Measurements from ENCODE around the gene ATG14.
"Not testable (repeated sequence)": the region's sequence is repeated elsewhere in the genome, so short reads cannot be mapped to it uniquely, and the experiment has no call there.

The ATG14 gene

DNA sequence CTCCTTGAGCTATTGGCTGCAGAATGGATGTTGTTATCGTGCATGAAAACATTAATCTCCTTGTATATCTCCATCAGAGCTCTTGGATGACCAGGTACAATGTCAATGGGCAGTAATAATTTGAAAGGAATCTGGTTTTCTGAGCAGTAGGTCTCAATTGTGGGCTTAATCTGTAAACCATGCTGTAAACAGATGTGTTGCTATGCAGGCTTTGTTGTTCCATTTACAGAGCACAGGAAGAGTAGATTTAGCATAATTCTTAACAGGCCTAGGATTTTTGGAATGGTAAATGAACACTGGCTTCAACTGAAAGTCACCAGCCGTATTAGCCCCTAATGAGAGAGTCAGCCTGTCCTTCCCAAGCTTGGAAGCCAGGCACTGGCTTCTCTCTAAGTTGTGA, 50.4 kb downstream of the ATG14 start:
- Mint-ChIP-seq H3K9me3 (no peaks in the 10 kb centered on the region), H3K4me3 (no peak overlapping the region), H3K36me3 (ENCODE audit: low read depth) (peaks cover 33% of the 10 kb centered on the region), H3K4me1 (ENCODE audit: low read depth) (peaks cover 15% of the 10 kb centered on the region), H3K27ac (no peak overlapping the region), H3K27me3 (no peaks in the 10 kb centered on the region)
- no peak for DNase-seq

GRCh38 chr14:55359307-55359706, 52.3 kb downstream of the ATG14 start:
- no peak for DNase-seq
- H3K27ac Mint-ChIP-seq, result peak overlapping the region; percentile 0
- H3K9me3 Mint-ChIP-seq, result no peaks in the 10 kb centered on the region
- H3K4me3 Mint-ChIP-seq, result no peak overlapping the region
- H3K27me3 Mint-ChIP-seq, result no peaks in the 10 kb centered on the region
- H3K36me3 Mint-ChIP-seq (ENCODE audit: low read depth), result peaks cover 20% of the 10 kb centered on the region
- H3K4me1 Mint-ChIP-seq (ENCODE audit: low read depth), result peaks cover 24% of the 10 kb centered on the region

DNA sequence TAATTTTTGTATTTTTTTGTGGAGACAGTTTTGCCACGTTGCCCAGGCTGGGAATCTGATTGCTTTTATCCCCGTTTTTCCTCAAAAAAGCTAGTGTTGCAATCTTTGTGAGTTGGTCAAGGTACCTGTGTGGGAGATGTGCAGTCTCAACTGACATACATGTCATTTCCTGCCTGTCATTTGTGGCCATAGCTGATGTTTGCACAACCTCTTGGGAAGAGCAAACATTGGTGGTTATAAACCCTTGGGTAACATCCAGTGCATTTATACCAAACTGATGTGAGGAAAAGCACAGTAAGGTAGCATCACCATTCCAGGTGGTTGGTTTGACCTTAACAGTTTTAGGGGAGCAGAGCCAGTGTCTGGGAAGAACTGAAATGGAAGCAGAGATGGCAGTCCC, 54.7 kb downstream of the ATG14 start:
- Mint-ChIP-seq H3K27me3 (no peaks in the 10 kb centered on the region), H3K9me3 (no peaks in the 10 kb centered on the region), H3K27ac (no peak overlapping the region), H3K36me3 (ENCODE audit: low read depth) (peaks cover 18% of the 10 kb centered on the region), H3K4me1 (ENCODE audit: low read depth) (peaks cover 33% of the 10 kb centered on the region), H3K4me3 (no peak overlapping the region)
- DNase-seq, result no peak

- no peaks in the 10 kb centered on the region for H3K9me3 Mint-ChIP-seq
- no peak overlapping the region for H3K27ac Mint-ChIP-seq
These were observed 55.7 kb downstream of the ATG14 start for GRCh38 chr14:55355922-55356321.

GRCh38 chr14:55354500-55354899, 57.1 kb downstream of the ATG14 start:
- DNase-seq, result peak; percentile 62
- H3K4me3 Mint-ChIP-seq, result no peak overlapping the region
- no peaks in the 10 kb centered on the region for H3K27me3 Mint-ChIP-seq
- no peaks in the 10 kb centered on the region for H3K9me3 Mint-ChIP-seq
- H3K27ac Mint-ChIP-seq, result peak overlapping the region; percentile 88
- peaks cover 33% of the 10 kb centered on the region for H3K4me1 Mint-ChIP-seq (ENCODE audit: low read depth)
- peaks cover 40% of the 10 kb centered on the region for H3K36me3 Mint-ChIP-seq (ENCODE audit: low read depth)

More at GRCh38 chr14:55355922-55356321, 55.7 kb downstream of the ATG14 start:
- Mint-ChIP-seq H3K4me1 (ENCODE audit: low read depth) (peaks cover 28% of the 10 kb centered on the region), H3K27me3 (no peaks in the 10 kb centered on the region), H3K36me3 (ENCODE audit: low read depth) (peaks cover 27% of the 10 kb centered on the region), H3K4me3 (no peak overlapping the region)
- DNase-seq, result no peak

DNA sequence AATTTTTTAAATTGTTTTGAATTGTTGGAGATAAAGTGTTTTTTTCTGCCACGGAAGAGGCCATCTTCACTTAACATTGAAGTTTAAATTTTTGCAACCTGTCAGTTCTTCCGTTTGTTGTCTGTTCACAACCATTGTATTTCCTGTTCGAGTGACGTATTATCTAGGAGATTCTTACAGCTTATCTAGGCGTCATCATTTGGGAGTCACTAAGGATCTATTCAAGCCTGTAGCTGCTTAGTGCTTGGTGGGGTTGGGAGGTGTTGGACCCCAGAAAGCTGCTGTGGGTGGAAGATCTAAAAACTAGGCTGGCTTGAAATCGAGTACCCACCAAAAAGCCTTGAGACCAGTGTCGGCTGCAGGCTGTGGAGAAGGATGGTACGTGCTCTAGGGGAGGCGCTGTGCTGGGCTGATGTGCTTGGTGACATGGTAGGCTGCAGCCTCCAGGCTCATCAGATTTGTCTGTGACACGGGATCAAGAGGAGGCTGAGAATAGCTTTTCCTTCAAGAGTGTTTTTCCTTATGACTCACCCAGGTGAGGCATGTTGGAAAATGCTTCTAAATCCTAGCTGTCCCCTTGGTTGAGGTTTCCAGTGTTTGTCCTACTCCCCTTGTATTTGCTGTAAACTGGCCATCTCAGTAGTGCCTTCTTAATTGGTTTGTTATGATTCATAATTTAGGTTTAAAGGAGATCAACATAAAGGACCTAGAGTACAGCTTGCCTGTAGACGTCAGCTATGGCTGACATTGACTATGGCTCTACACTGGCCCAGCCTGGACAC, 57.8 kb downstream of the ATG14 start:
- no peaks in the 10 kb centered on the region for H3K27me3 Mint-ChIP-seq
- peak overlapping the region; percentile 88 for H3K27ac Mint-ChIP-seq
- no peak for DNase-seq
- no peaks in the 10 kb centered on the region for H3K9me3 Mint-ChIP-seq
- H3K4me1 Mint-ChIP-seq (ENCODE audit: low read depth), result peaks cover 38% of the 10 kb centered on the region
- peak overlapping the region; percentile 5 for H3K4me3 Mint-ChIP-seq
- H3K36me3 Mint-ChIP-seq (ENCODE audit: low read depth), result peaks cover 43% of the 10 kb centered on the region

DNA sequence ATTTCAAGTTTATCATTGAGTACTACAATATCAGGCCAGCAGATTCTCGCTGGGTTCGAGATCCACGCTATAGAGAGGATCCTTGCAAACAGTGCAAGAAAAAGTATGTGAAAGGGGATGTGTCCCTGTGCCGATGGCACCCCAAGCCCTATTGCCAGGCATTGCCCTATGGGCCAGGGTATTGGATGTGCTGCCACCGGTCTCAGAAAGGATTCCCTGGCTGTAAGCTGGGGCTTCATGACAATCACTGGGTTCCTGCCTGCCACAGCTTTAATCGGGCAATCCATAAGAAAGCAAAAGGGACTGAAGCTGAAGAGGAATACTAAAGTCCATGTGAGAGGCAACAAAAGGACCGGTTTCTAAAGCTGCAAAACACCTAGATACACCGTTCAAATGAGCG, 59.4 kb downstream of the ATG14 start:
- H3K27me3 Mint-ChIP-seq, result no peaks in the 10 kb centered on the region
- no peak for DNase-seq
- peak overlapping the region; percentile 62 for H3K27ac Mint-ChIP-seq
- peaks cover 43% of the 10 kb centered on the region for H3K36me3 Mint-ChIP-seq (ENCODE audit: low read depth)
- no peaks in the 10 kb centered on the region for H3K9me3 Mint-ChIP-seq
- H3K4me3 Mint-ChIP-seq, result no peak overlapping the region
- peaks cover 55% of the 10 kb centered on the region for H3K4me1 Mint-ChIP-seq (ENCODE audit: low read depth)

GRCh38 chr14:55351111-55351510, 60.5 kb downstream of the ATG14 start:
- no peaks in the 10 kb centered on the region for H3K9me3 Mint-ChIP-seq
- H3K36me3 Mint-ChIP-seq (ENCODE audit: low read depth), result peaks cover 43% of the 10 kb centered on the region
- H3K27ac Mint-ChIP-seq, result no peak overlapping the region
- no peak for DNase-seq
- H3K4me1 Mint-ChIP-seq (ENCODE audit: low read depth), result peaks cover 60% of the 10 kb centered on the region
- H3K4me3 Mint-ChIP-seq, result no peak overlapping the region
- H3K27me3 Mint-ChIP-seq, result no peaks in the 10 kb centered on the region

DNA sequence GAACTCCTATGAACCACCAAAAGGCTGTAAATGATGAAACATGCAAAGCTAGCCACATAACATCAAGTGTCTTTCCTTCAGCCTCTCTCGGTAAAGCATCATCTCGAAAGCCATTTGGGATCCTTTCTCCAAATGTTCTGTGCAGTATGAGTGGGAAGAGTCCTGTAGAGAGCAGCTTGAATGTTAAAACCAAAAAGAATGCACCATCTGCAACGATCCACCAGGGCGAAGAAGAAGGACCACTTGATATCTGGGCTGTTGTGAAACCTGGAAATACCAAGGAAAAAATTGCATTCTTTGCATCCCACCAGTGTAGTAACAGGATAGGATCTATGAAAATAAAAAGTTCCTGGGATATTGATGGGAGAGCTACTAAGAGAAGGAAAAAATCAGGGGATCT, 61.2 kb downstream of the ATG14 start:
- Mint-ChIP-seq H3K4me3 (no peak overlapping the region), H3K27me3 (no peaks in the 10 kb centered on the region), H3K4me1 (ENCODE audit: low read depth) (peaks cover 62% of the 10 kb centered on the region), H3K36me3 (ENCODE audit: low read depth) (peaks cover 43% of the 10 kb centered on the region), H3K27ac (no peak overlapping the region), H3K9me3 (no peaks in the 10 kb centered on the region)
- no peak for DNase-seq

GRCh38 chr14:55349565-55349964, 62.1 kb downstream of the ATG14 start:
- Mint-ChIP-seq H3K4me1 (ENCODE audit: low read depth) (peaks cover 65% of the 10 kb centered on the region), H3K4me3 (no peak overlapping the region), H3K27ac (peak overlapping the region; percentile 67)

GRCh38 chr14:55348766-55349453, 62.7 kb downstream of the ATG14 start:
- Mint-ChIP-seq H3K36me3 (ENCODE audit: low read depth) (peaks cover 47% of the 10 kb centered on the region), H3K9me3 (no peaks in the 10 kb centered on the region), H3K4me3 (no peak overlapping the region), H3K27ac (peak overlapping the region; percentile 70), H3K4me1 (ENCODE audit: low read depth) (peaks cover 64% of the 10 kb centered on the region), H3K27me3 (no peaks in the 10 kb centered on the region)
- DNase-seq, result no peak

More at GRCh38 chr14:55349565-55349964, 62.1 kb downstream of the ATG14 start:
- Mint-ChIP-seq H3K27me3 (no peaks in the 10 kb centered on the region), H3K9me3 (no peaks in the 10 kb centered on the region), H3K36me3 (ENCODE audit: low read depth) (peaks cover 43% of the 10 kb centered on the region)
- DNase-seq, result no peak

- no peak overlapping the region for H3K27ac Mint-ChIP-seq
- DNase-seq, result no peak
- H3K4me3 Mint-ChIP-seq, result no peak overlapping the region
- H3K27me3 Mint-ChIP-seq, result no peaks in the 10 kb centered on the region
- peaks cover 60% of the 10 kb centered on the region for H3K4me1 Mint-ChIP-seq (ENCODE audit: low read depth)
- H3K9me3 Mint-ChIP-seq, result no peaks in the 10 kb centered on the region
- H3K36me3 Mint-ChIP-seq (ENCODE audit: low read depth), result peaks cover 38% of the 10 kb centered on the region
These were observed 63.9 kb downstream of the ATG14 start for GRCh38 chr14:55347748-55348147.

GRCh38 chr14:55347040-55347439, 64.6 kb downstream of the ATG14 start:
- no peak for DNase-seq
- no peak overlapping the region for H3K27ac Mint-ChIP-seq
- H3K9me3 Mint-ChIP-seq, result no peaks in the 10 kb centered on the region
- H3K36me3 Mint-ChIP-seq (ENCODE audit: low read depth), result peaks cover 31% of the 10 kb centered on the region
- H3K4me3 Mint-ChIP-seq, result no peak overlapping the region
- peaks cover 65% of the 10 kb centered on the region for H3K4me1 Mint-ChIP-seq (ENCODE audit: low read depth)
- H3K27me3 Mint-ChIP-seq, result no peaks in the 10 kb centered on the region

GRCh38 chr14:55344582-55345163, 67.0 kb downstream of the ATG14 start:
- not testable (repeated sequence) for H3K36me3 Mint-ChIP-seq (ENCODE audit: low read depth); H3K27me3 Mint-ChIP-seq; DNase-seq; H3K9me3 Mint-ChIP-seq; H3K4me3 Mint-ChIP-seq
- peaks cover 84% of the 10 kb centered on the region for H3K4me1 Mint-ChIP-seq (ENCODE audit: low read depth)
- peak overlapping the region; percentile 41 for H3K27ac Mint-ChIP-seq

GRCh38 chr14:55341781-55342180, 69.8 kb downstream of the ATG14 start:
- no peaks in the 10 kb centered on the region for H3K9me3 Mint-ChIP-seq
- no peak overlapping the region for H3K4me3 Mint-ChIP-seq
- peaks cover 88% of the 10 kb centered on the region for H3K4me1 Mint-ChIP-seq (ENCODE audit: low read depth)
- H3K27ac Mint-ChIP-seq, result peak overlapping the region; percentile 69
- DNase-seq, result no peak
- H3K36me3 Mint-ChIP-seq (ENCODE audit: low read depth), result peaks cover 11% of the 10 kb centered on the region
- H3K27me3 Mint-ChIP-seq, result no peaks in the 10 kb centered on the region

Measured in activated T-cell treated with anti-CD3 and anti-CD28 coated beads, Interleukin-2, amount 50 U/mL, for 24 hours (primary cell).